Measurements from ENCODE around the gene TEX11.
"Not testable (repeated sequence)": the region's sequence is repeated elsewhere in the genome, so short reads cannot be mapped to it uniquely, and the experiment has no call there.

The TEX11 gene

DNA sequence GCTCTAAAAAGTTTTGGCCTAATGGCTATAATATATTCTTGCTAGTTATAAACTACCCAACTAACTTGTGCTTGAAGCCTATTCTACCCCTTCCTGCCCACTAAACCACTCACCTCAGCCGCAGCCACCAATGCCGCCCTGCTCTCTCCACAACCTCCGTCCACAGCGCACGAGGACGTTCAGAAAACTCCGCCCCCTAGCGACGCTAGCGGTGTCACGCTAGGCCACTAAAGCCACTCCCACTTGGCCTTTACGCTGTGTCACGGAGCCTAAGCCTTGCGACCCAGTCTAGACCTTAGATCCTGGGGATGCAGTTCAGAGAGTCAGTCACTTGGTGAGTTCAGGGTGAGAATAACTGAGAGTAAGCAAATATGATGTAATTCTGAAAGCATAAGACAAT is at the start of gene TEX11:
Gene TEX11 (minus strand): TSS at position 171 of the 400 bp plus-strand sequence. CDS start 922 bp downstream, outside the sequence.
- no peak for DNase-seq

DNA sequence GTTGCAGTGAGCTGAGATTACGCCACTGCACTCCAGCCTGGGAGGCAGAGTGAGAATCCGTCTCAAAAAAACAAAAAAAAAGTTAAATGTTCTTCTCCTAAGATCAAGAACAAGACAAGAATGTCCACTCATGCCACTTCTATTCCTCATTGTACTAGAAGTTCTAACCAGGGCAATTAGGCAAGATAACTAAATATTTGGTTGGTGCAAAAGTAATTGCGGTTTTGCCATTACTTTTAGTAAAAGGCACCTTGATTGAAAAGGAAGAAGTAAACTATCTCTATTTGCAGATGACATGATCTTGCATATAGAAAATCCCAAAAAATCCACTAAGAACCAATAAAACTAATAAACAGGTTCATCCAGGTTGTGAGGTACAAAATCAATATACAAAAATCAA is 46.4 kb upstream of the TEX11 start:
- no peak for DNase-seq

GRCh38 chrX:70924294-70924911 is 15.9 kb upstream of the TEX11 start:
- no peak for DNase-seq

DNA sequence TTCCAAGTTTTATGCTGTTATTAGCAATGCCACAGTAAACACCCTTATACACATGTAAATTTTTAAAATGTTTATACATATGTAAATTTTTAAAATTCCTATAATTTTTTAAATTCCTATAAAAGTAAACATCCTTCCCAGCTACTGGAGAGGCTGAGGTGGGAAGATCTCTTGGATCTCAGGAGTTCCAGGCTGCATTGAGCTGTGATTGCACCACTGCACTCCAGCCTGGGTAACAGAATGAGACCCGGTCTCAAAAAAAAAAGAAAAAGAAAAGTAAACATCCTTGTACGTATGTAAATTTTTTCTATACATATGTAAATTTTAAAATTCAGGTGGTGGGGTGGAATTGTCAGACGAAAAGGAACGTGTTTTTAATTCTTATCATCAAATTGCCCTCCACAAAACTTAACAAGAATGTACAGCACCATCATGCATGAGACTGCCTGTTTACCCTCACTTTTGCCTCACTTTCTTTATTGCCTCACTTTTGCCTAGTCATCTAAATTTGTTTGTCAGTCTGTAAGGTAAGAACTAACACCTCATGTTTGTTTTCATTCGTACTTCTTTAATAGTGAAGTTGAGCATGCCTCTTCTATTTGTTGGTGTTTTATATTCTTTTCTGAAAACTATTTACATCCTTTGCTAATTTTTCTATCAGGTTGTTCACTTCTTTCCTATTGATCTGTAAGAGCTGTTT is 14.4 kb upstream of the TEX11 start:
- DNase-seq: no peak

- no peak for DNase-seq
Measured at GRCh38 chrX:70921709-70922352, 13.3 kb upstream of the TEX11 start.

DNA sequence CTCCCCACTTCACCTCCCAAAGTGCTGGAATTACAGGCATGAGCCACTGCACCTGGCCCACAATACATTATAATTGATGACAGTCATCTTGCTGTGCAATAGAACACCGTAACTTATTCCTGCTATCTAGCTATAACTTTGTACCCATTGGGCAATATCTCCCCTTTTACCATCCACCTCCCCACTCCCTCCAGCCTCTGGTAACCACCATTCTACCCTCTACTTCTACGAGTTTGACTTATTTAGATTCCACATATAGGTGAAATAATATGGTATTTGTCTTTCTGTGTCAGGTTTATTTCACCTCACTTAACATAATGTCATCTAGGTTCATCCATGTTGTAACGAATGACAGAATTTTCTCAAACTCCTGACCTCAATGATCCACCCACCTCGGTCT is 8.2 kb upstream of the TEX11 start:
- DNase-seq: no peak

DNA sequence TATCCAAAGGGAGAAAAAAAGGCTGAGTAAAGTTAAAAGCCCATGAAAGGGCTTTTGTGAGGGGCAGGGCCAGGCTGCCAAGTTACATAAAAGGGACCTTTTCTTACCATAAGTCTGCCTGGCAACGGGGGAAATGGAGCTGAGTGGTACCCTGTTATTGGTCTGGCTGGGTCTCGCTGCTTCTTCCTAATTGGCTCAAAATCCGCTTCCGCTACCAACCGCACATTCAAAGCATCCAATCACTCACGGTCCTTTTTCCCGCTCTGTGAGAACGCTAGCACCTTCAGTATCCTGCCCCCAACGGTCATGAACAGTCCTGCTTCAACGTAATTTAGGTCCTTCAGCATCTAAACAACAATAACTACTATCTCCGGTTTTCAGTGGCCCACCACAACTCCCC is 611 bp downstream of the TEX11 start:
- no peak for DNase-seq

GRCh38 chrX:70901465-70901864 is 7.0 kb downstream of the TEX11 start:
- DNase-seq: no peak

GRCh38 chrX:70890441-70890840 is 18.1 kb downstream of the TEX11 start:
- not testable (repeated sequence) for DNase-seq

- no peak for DNase-seq
Measured at GRCh38 chrX:70878902-70879301, 29.6 kb downstream of the TEX11 start.

- DNase-seq: no peak
Measured at GRCh38 chrX:70852294-70852693, 56.2 kb downstream of the TEX11 start.

- DNase-seq: not testable (repeated sequence)
Measured at GRCh38 chrX:70844081-70844480, 64.4 kb downstream of the TEX11 start.

- DNase-seq: not testable (repeated sequence)
Measured at GRCh38 chrX:70843620-70844019, 64.9 kb downstream of the TEX11 start.

- DNase-seq: no peak
Measured at GRCh38 chrX:70834589-70834988, 73.9 kb downstream of the TEX11 start.

GRCh38 chrX:70826715-70827114 is 81.8 kb downstream of the TEX11 start:
- DNase-seq: no peak

DNA sequence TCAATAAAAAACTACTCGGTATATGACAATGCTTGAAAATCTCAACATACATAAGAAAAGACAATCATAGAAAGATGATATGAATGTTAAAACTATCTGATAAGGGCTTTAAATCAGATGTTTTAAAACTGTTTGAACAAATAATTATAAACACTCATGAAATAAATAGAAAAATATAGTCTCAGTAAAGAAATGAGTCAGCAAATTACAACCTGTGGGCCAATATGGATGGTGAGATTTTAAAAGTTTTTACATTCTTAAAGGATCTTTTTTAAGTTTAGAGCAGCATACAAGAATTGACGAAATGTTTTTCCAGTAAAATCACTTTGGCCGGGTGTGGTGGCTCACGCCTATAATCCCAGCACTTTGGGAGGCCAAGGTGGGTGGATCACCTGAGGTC is 83.1 kb downstream of the TEX11 start:
- DNase-seq: no peak

- no peak for DNase-seq
Measured at GRCh38 chrX:70808942-70809940, 99.3 kb downstream of the TEX11 start.

GRCh38 chrX:70806081-70806480 is 102.4 kb downstream of the TEX11 start:
- no peak for DNase-seq

- not testable (repeated sequence) for DNase-seq
Measured at GRCh38 chrX:70796742-70797141, 111.8 kb downstream of the TEX11 start.

- no peak for DNase-seq
Measured at GRCh38 chrX:70774223-70774622, 134.3 kb downstream of the TEX11 start.

GRCh38 chrX:70769659-70770227 is 138.8 kb downstream of the TEX11 start:
- no peak for DNase-seq

- DNase-seq: no peak
Measured at GRCh38 chrX:70762285-70762684, 146.2 kb downstream of the TEX11 start.

GRCh38 chrX:70755850-70756249 is 152.7 kb downstream of the TEX11 start:
- no peak for DNase-seq
